CD14-positive monocyte (primary cell): ENCODE data around the gene PCBP3. TPM values are rescaled to one million over a fixed set of nuclear protein-coding genes. Genes with fewer than 3 reads are reported as not detected.

Experiments used
- DNase-seq, 3 donors: peaks; one replicate each; pipeline ENCODE4 v3.0.0-alpha.2; 2011 to 2022
- H2AFZ ChIP-seq: 2 replicates; pipeline ENCODE4 v1.6.0; 2012; ENCODE audit warnings: mild to moderate bottlenecking, low read depth, low read length, inconsistent platforms; ENCODE audit not compliant: insufficient read depth, poor library complexity, severe bottlenecking
- H3K27ac ChIP-seq, 2 donors: 1 replicate in 1 of 2; 2 replicates in 1 of 2; pipeline ENCODE4 v1.5.1; 2012 to 2013; ENCODE audit warnings: low read length in 2 of 2, control low read depth in 1 of 2, inconsistent platforms in 1 of 2, low read depth in 1 of 2, mild to moderate bottlenecking in 1 of 2
- H3K27me3 ChIP-seq, 2 donors: one replicate each; pipeline versions ENCODE4 v1.6.0 to v1.6.1; 2011 to 2013; ENCODE audit warnings: low read length in 2 of 2; ENCODE audit not compliant: control insufficient read depth in 2 of 2, insufficient read depth in 2 of 2
- H3K36me3 ChIP-seq, 2 donors: replicated peaks in 1 of 2; 1 replicate in 1 of 2; 2 replicates in 1 of 2; pipeline versions ENCODE4 v1.5.1 to v1.6.1; 2012 to 2013; ENCODE audit warnings: low read length in 2 of 2, control low read depth in 1 of 2, inconsistent platforms in 1 of 2, mild to moderate bottlenecking in 1 of 2; ENCODE audit not compliant: insufficient read depth in 2 of 2, control insufficient read depth in 1 of 2
- H3K4me1 ChIP-seq, 2 donors: 1 replicate in 1 of 2; 2 replicates in 1 of 2; pipeline versions ENCODE4 v1.5.1 to v1.6.1; 2012 to 2013; ENCODE audit warnings: low read length in 2 of 2, control low read depth in 1 of 2, inconsistent platforms in 1 of 2, mild to moderate bottlenecking in 1 of 2, moderate library complexity in 1 of 2; ENCODE audit not compliant: insufficient read depth in 2 of 2, control insufficient read depth in 1 of 2
- H3K4me2 ChIP-seq: replicated peaks from 2 replicates; pipeline ENCODE3; 2012; ENCODE audit warnings: low read length, moderate library complexity, mild to moderate bottlenecking; ENCODE audit not compliant: poor library complexity, severe bottlenecking; ENCODE audit errors: extremely low read depth
- H3K4me3 ChIP-seq, 3 experiments: fragments of 200-600 bp in 1 of 3; sonication (generic) in 1 of 3; replicated peaks in 1 of 3; 1 replicate in 2 of 3; 2 replicates in 1 of 3; pipeline ENCODE4 v1.5.1; 2011 to 2013; ENCODE audit warnings: low read length in 3 of 3, mild to moderate bottlenecking in 3 of 3, control low read depth in 2 of 3, low read depth in 2 of 3, inconsistent platforms in 1 of 3, moderate library complexity in 1 of 3
- H3K79me2 ChIP-seq: 2 replicates; pipeline ENCODE4 v1.6.0; 2012; ENCODE audit warnings: mild to moderate bottlenecking, control low read depth, inconsistent platforms, low read length, moderate library complexity; ENCODE audit not compliant: insufficient read depth
- H3K9ac ChIP-seq: 2 replicates; pipeline ENCODE4 v1.6.0; 2017; ENCODE audit warnings: low read length, mild to moderate bottlenecking; ENCODE audit not compliant: insufficient read depth, poor library complexity, severe bottlenecking
- H3K9me3 ChIP-seq, 2 donors: replicated peaks in 1 of 2; 1 replicate in 1 of 2; 2 replicates in 1 of 2; pipeline versions ENCODE4 v1.5.1 to v1.6.1; 2012 to 2013; ENCODE audit warnings: low read length in 2 of 2, control low read depth in 1 of 2; ENCODE audit not compliant: control insufficient read depth in 1 of 2, insufficient read depth in 1 of 2
- H4K20me1 ChIP-seq: 2 replicates; pipeline ENCODE4 v1.6.0; 2012; ENCODE audit warnings: mild to moderate bottlenecking, low read length, control low read depth, moderate library complexity; ENCODE audit not compliant: insufficient read depth
- H3K27ac Mint-ChIP-seq, 7 donors: one replicate each; pipeline ENCODE4 v1.8.0; 2020; ENCODE audit warnings: mild to moderate bottlenecking in 7 of 7, mixed read lengths in 7 of 7, moderate library complexity in 6 of 7, inconsistent platforms in 2 of 7
- H3K27me3 Mint-ChIP-seq, 3 donors: one replicate each; pipeline ENCODE4 v1.8.0; 2021 to 2022; ENCODE audit warnings: low read depth in 3 of 3, mild to moderate bottlenecking in 3 of 3, mixed read lengths in 3 of 3, moderate library complexity in 3 of 3, inconsistent platforms in 1 of 3
- H3K36me3 Mint-ChIP-seq, 2 donors: one replicate each; pipeline ENCODE4 v1.8.0; 2020; ENCODE audit warnings: mixed read lengths in 2 of 2, inconsistent platforms in 1 of 2, mild to moderate bottlenecking in 1 of 2
- H3K4me1 Mint-ChIP-seq: one replicate; pipeline ENCODE4 v1.8.0; 2020; ENCODE audit warnings: mild to moderate bottlenecking, mixed read lengths
- H3K4me3 Mint-ChIP-seq, 2 donors: one replicate each; pipeline ENCODE4 v1.8.0; 2020; ENCODE audit warnings: mild to moderate bottlenecking in 2 of 2, mixed read lengths in 2 of 2, moderate library complexity in 1 of 2
- H3K9me3 Mint-ChIP-seq, 7 donors: one replicate each; pipeline ENCODE4 v1.8.0; 2020 to 2022; ENCODE audit warnings: mixed read lengths in 7 of 7, mild to moderate bottlenecking in 6 of 7, moderate library complexity in 6 of 7, inconsistent platforms in 2 of 7
- WGBS: methylation state at CpG from one replicate; pipeline ENCODE4 v1.1.5; 2013; ENCODE audit warnings: missing lambda C conversion rate; ENCODE audit not compliant: insufficient coverage; 5-methylcytosine and 5-hydroxymethylcytosine counted together
- intact Hi-C, 2 donors: fragments of 100-400 bp; cut with micrococcal nuclease; formaldehyde crosslinking; loops; one replicate each; pipeline versions ENCODE4 v1.15.0 to v1.15.1; 2023
- polyA plus RNA-seq, 3 donors: library from polyadenylated mRNA; depleted of rRNA in 1 of 3; unstranded in 2 of 3; stranded (reverse) in 1 of 3; fragments of 300-500 nt in 2 of 3; fragments of >200 nt in 1 of 3; fragmentation: Illumina TruSeq in 2 of 3; gene quantifications; 1 replicate in 2 of 3; 2 replicates in 1 of 3; pipeline ENCODE4 v1.2.3, GENCODE V29; 2012 to 2021
- TF ChIP-seq, protein P1 (sequence below): fragments of 200-600 bp; IDR thresholded peaks from one replicate; pipeline ENCODE4 v1.8.0; 2022; ENCODE audit warnings: antibody characterized with exemption, mild to moderate bottlenecking

PCBP3 gene
- polyA plus RNA-seq, 3 donors = 0.34 to 0.49 TPM; not detected in 1

DNA sequence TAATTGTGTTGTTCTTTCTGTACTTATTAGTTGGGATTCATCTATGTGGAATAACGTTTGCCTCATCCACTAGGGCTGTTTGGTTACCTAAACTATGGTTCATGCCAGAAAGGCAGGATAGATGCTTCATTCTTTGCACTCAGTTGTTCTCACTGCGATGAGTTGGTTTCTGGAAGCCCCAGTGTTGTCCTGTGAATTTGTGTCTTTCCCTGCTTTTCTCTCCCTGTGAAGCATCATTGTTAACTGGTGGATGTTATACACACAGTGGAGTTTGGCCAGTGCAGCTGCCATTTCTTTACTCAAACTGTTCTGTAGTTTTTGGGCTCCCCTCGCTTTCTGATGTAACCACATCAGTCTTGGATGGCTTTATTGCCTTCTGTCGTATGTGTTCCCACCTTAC lies 194.4 kb downstream of the PCBP3 start:
- WGBS = 83% methylated on average over 1 of the region's 4 CpGs
- no peaks in the 10 kb centered on the region for H3K4me1 Mint-ChIP-seq

GRCh38 chr21:45838634-45839033 lies 195.1 kb downstream of the PCBP3 start:
- no peaks in the 10 kb centered on the region for H3K36me3 ChIP-seq
- Mint-ChIP-seq H3K27me3 (no peaks in the 10 kb centered on the region), H3K4me3 (no peak overlapping the region), H3K9me3 (peaks cover 12 to 19% (median 18%) of the 10 kb centered on the region in 7 donors), H3K4me1 (no peaks in the 10 kb centered on the region), H3K36me3 (peaks cover 0 to 2% of the 10 kb centered on the region in 2 donors), H3K27ac (no peak overlapping the region)
- H3K4me3 ChIP-seq = no peak overlapping the region
- no peak overlapping the region for H3K9ac ChIP-seq
- WGBS = no CpG with 5 or more reads among the region's 1 CpG
- H3K9me3 ChIP-seq = peaks cover 16 to 17% of the 10 kb centered on the region in 2 donors
- no peak overlapping the region for H3K27ac ChIP-seq
- no peak overlapping the region for H2AFZ ChIP-seq
- H3K27me3 ChIP-seq = no peaks in the 10 kb centered on the region
- H4K20me1 ChIP-seq = no peaks in the 10 kb centered on the region
- TF ChIP-seq, protein P1, sequence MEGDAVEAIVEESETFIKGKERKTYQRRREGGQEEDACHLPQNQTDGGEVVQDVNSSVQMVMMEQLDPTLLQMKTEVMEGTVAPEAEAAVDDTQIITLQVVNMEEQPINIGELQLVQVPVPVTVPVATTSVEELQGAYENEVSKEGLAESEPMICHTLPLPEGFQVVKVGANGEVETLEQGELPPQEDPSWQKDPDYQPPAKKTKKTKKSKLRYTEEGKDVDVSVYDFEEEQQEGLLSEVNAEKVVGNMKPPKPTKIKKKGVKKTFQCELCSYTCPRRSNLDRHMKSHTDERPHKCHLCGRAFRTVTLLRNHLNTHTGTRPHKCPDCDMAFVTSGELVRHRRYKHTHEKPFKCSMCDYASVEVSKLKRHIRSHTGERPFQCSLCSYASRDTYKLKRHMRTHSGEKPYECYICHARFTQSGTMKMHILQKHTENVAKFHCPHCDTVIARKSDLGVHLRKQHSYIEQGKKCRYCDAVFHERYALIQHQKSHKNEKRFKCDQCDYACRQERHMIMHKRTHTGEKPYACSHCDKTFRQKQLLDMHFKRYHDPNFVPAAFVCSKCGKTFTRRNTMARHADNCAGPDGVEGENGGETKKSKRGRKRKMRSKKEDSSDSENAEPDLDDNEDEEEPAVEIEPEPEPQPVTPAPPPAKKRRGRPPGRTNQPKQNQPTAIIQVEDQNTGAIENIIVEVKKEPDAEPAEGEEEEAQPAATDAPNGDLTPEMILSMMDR = no peak
- no peaks in the 10 kb centered on the region for H3K79me2 ChIP-seq
- no peak overlapping the region for H3K4me2 ChIP-seq
- DNase-seq = no peak
- no peaks in the 10 kb centered on the region for H3K4me1 ChIP-seq
- intact Hi-C loops = no loop called here

More for the DNA sequence above, 194.4 kb downstream of the PCBP3 start:
- no peak overlapping the region for H3K4me2 ChIP-seq
- no peaks in the 10 kb centered on the region for H4K20me1 ChIP-seq
- no peak for DNase-seq
- no peak overlapping the region for H2AFZ ChIP-seq
- TF ChIP-seq, protein P1 = no peak
- no peak overlapping the region for H3K4me3 ChIP-seq
- no peak overlapping the region for H3K9ac ChIP-seq
- no peaks in the 10 kb centered on the region for H3K27me3 Mint-ChIP-seq
- no peaks in the 10 kb centered on the region for H3K79me2 ChIP-seq
- no peaks in the 10 kb centered on the region for H3K4me1 ChIP-seq
- no peaks in the 10 kb centered on the region for H3K36me3 ChIP-seq
- H3K9me3 ChIP-seq = peaks cover 22 to 23% of the 10 kb centered on the region in 2 donors
- no peak overlapping the region for H3K27ac ChIP-seq
- H3K27ac Mint-ChIP-seq = no peak overlapping the region
- peaks cover under 1 to 2% of the 10 kb centered on the region in 2 donors for H3K36me3 Mint-ChIP-seq
- no peak overlapping the region for H3K4me3 Mint-ChIP-seq
- H3K27me3 ChIP-seq = no peaks in the 10 kb centered on the region
- H3K9me3 Mint-ChIP-seq = peaks cover 13 to 25% (median 22%) of the 10 kb centered on the region in 7 donors
- intact Hi-C loops = no loop called here
